Dermis blood vessel endothelial cell (primary cell): ENCODE measurements around the gene TBX15. TPM values are rescaled to one million over a fixed set of nuclear protein-coding genes. Genes with fewer than 3 reads are reported as not detected.
"Not testable (repeated sequence)": the region's sequence is repeated elsewhere in the genome, so short reads cannot be mapped to it uniquely, and the experiment has no call there.

ENCODE experiments used
- DNase-seq: peaks from one replicate; pipeline ENCODE4 v3.0.0; 2010
- total RNA-seq: library from RNA; depleted of rRNA; stranded (reverse); fragments of >200 nt; gene quantifications from 2 replicates; pipeline ENCODE4 v1.2.3, GENCODE V29; 2014

TBX15 gene
- total RNA-seq, 1 donor from 2014 or later = not detected

DNA sequence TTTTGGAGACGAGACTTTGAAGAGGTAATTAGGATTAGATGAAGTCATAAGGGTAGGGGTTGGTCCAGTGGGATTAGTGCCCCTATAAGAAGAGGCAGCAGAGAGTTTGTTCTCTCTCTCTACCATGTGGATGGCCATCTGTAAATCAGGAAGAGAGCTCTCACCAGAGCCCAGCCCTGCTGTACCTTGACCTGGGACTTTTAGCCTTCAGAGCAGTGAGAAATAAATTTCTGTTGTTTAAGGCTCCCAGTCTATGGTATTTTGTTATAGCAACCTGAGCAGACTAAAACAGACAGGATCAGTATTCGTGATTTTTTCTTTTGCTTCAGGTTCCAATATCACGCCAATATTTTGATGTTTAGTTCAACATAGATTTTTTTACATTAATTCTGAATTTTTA, 30.0 kb downstream of the TBX15 start:
- DNase-seq = no peak

DNA sequence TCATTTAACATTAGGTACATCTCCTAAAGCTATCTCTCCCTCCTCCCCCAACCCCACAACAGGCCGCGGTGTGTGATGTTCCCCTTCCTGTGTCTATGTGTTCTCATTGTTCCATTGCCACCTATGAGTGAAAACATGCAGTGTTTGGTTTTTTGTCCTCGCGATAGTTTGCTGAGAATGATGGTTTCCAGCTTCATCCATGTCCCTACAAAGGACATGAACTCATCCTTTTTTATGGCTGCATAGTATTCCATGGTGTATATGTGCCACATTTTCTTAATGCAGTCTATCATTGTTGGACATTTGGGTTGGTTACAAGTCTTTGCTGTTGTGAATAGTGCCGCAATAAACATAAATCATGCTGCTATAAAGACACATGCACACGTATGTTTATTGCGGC, 30.6 kb downstream of the TBX15 start:
- DNase-seq = not testable (repeated sequence)

DNA sequence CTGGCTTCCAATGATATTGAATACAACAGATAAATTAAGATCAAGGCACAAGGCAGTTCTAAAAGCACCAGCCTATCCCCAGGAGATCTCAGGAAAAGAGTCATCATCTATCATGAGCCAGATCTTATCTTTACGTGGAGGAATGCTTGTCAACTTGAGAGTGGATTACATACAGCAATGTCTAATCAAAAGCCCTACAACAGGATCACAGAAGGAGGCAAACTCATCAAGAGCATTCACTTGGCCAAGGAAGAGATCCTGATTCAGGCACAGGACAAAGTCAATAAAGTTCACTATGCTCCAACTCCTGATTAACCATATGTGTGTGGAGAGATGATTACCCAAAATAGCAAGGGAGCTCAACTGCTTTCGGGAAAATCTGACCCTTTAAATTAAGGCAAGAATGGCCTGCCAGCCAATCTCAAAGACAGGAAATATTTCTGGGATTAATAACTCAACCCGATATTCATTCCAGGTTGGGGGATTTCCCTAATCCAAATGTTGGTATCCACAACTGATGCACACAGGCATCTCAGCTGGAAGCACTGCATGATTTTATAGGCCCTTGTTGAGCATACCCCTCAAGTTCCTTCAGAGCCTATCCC, 33.7 kb downstream of the TBX15 start:
- DNase-seq = no peak

DNA sequence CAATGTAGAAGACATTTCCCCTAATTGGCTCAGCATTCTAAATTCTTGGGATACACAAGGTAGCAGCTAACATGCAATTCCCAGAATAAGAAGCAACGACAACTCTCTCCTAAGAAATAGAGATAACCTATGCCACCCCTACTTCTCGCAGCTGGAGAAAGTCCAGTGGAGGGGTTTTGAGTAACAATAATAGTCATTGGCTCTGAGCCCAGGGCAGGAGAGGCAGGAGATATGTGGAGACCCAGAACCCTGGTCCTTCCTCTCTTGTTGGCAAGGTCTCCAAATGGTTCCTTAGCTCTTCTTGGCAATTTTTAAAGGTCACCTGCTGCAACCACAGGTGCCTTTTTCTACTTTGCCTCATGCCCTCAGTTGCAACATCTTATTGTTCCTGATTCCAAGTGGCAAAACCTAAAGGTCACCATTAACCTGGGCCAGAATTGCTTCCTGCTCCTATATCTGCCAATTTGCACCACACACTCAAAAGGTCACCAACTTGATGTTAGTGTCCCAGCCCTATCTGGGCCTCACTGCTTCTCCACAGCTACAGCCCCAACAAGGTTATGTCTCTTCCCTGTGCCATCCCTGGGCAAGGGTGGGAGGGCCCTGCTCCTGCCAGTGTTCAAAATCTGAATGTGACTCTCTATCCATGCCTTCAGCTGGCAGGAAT, 36.7 kb downstream of the TBX15 start:
- DNase-seq = no peak

DNA sequence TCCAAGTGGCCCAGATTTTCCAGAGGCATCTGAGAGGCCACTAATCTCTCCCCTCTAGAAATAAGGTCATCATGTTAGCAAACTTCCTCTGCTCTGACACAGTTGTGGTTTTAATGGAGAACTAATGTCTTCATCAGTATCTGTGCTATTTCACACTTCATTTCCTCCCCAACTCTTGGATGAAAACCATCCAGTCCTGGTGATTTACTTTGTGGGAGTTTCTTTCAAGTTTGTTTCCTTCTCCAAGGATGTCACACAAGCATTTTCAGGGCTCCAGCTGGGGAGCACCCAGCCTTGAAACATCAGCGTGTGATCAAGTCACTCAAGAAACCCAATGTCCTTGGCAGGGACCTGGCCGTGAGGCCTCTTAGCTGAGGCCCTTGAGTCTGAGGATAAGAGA, 38.8 kb downstream of the TBX15 start:
- no peak for DNase-seq

DNA sequence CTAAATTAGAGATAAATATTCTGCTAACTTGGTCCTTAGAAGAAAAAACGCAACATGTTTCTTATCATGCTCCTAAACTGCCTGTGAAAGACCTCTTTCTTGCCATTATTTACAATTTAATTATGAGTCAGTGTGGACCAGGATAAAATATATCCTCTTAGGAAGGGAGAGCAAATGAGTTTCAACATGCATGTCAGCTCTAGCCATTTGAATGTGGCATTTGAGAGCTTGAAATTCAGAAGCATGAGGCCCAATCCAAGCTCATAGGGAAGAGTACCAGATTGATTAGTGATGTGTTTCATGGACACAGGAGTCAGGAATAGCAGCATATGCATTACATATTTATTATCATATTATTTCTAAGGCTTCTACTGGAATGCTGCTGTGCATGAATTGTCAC, 39.3 kb downstream of the TBX15 start:
- no peak for DNase-seq

DNA sequence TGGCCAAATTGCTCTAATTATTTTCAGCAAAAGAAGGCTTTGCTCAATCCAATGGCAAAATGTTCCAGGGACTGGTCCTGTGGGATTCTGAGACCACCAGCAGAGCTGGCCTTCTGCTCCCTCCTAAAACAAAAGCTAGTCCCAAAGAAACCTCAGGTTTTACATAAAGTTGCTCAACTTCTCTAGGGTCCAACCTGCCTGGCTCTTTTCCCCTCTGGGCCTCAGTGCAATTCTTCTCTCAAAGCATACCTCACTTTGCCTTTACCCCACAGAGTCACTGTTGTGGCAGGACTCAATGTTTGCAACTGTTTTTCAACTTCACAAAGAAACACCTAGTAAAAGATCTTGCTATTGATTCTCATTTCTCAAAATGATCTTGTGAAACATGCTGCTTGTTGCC, 39.8 kb downstream of the TBX15 start:
- DNase-seq = no peak

DNA sequence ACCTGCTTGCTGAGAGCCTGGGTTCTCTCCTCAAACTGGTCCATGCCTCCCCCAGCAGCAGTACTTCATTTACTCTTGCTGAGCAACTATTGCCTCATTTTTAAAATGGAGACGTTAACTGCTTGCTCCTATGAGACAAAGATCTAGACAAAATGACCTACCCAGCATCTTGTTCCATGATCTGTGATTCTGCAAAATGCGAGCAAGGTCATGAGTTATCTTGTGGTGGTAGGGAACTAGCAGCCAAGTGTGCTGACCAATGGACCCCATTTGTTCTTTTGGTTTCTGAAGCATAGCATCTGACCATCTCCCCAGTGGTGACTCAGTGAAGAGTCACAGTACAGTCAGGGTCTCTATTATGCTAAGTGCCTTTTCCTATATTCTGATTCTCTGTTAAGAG, 40.4 kb downstream of the TBX15 start:
- DNase-seq = no peak

DNA sequence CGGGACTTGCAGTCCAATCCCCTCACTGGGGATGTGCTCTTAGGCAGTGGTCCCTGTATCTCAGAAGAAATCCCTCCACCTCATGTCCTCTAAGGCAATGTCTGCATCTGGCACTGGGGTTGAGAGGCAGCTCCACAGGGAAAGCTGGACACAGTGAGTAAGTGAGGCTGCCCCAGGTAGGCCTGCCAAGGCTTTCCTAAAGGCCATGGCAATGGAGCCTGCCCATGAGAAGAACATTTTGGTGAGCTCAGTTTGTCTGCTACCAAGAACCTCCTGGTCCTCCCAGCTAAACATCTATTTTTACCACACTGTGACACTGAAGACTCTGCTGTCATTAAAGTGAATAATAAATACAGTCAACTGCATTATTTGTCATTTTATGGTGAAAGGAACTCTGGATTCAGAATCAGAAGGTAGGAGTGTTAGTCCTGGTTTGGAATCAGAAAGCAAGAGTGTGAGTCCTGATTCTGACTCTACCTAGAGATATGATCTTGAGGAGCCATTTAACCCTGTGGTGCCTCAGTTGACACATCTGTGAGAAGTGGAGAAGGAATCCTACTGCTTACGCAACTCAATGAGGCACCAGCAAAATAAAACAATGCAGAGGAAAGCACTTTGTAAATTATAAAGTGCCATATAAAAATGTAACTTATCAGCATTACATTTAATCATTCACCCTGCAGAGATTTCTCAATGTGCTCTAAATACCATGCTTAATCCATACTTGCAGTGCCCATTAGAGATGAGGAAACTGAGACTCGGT, 41.0 kb downstream of the TBX15 start:
- DNase-seq = no peak

DNA sequence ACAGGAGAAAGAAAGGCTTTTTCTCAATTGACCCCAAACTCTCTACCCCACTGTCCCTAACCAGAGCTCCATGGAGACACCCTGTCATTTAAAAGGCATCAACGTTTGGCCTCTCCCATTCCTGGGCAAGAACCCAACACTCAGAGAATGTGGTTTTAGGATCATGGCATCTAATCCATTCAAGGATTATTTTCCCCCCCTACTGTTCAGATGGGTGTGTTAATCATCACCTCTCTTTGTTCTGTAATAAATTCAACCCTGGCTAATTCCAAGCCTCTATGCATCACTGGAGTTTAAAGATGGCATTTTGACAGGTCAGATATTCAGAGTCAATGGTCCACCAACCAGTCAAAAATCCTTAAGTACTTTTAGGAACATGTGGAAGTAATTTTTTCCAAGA, 42.7 kb downstream of the TBX15 start:
- DNase-seq = no peak

DNA sequence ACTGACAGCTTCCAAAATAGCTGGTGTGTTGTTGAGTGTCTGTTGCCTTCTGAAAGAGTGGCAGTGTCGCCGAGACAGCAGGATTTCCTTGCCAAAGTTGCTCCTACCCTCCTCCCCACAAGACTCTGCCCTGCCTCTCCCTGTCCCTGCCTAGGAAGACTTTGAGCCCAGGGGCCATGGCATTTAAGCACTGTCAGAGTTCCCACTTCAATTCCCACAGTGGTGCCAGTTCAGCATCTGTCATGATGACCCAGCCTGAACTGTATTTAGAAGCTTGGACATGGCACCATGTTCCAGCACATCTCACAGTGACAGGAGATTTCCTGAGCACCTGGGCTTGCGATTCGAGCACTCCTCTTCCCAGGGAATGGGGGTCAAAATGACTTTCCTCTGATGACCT, 43.6 kb downstream of the TBX15 start:
- DNase-seq = no peak

DNA sequence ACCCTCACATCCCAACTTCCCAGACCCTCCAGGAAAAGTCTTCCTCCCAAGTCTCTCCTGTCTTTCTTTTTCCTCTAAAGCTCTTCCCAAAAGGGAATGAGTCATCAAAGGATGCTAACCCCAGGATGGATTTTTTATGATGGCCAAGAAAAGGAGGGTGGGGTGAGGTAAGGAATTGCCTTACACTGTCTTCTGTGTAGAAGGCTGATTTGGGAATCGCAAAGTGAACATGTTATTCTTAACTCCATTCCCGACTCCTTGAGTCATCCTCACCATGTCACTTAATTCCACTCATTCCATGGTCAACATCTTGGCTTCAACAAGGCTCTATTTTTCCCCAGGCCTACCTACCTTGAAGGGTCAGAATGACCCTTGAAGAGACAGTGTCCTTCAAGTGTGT, 44.0 kb downstream of the TBX15 start:
- no peak for DNase-seq

DNA sequence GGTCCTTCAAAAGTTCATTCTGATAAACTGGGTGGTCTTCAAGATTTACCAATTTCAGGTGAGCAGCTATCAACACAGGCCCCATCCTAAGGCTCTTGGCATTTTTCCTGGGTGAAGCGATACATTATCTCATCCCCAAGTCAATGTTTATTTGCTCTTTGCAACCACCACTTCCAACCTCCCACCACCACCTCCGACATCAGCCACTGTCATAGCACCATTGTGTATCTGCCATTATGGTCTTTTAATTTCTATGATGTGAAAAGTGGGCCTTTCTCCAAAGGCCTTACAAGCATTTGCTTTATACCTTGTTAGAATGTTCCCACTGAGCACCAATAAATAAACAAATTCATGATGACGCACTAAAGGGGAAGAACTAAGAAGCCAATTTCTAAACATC, 47.2 kb downstream of the TBX15 start:
- DNase-seq = no peak

DNA sequence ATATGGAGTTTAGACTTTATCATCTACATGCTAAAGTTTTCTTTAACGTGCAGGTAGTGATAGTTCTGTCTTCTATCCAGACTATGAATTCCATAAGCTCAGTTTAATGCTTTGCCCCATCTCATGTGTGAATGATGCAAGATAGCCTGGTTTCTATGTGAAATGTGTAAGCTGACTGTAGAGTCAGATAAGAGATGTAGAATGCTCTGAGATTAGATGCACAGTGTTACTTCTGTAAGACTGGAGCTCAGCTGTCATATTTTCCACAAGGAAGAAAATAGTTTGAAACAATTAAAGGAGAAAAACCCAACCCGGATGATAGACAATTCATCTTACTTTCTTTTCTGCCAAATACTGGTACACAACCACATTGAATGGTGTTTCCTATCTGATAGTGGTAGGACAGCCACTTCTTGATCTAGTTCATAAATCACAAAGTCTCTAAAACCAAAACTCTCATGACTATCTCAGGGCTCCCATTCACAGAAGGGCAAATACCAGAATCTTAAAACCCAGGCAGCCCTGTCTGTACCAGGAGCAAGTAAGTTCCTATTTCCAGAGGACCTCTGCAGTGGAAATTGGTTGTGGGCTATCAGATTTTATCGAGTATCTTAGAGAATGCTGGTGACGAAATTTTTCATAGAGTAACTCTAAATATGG, 50.6 kb downstream of the TBX15 start:
- DNase-seq = no peak

DNA sequence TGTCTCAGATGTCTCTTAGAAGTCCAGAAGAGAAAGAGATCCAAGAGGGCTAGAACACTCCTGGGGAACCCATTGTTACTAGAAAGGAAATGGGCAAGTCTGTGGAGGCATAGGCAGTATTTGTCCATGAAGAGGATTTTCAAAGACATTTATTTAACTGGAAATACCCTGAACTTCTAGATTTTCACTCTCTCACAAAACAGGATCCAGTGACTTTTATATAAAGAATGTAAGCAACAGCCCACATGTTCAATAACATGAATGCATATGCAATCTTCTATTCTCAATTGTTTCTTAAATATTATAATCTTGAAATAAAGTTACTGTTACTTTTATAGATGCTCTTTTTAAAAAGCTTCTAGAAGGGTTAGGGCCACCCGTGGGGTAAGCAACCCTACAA, 53.4 kb downstream of the TBX15 start:
- DNase-seq = no peak

DNA sequence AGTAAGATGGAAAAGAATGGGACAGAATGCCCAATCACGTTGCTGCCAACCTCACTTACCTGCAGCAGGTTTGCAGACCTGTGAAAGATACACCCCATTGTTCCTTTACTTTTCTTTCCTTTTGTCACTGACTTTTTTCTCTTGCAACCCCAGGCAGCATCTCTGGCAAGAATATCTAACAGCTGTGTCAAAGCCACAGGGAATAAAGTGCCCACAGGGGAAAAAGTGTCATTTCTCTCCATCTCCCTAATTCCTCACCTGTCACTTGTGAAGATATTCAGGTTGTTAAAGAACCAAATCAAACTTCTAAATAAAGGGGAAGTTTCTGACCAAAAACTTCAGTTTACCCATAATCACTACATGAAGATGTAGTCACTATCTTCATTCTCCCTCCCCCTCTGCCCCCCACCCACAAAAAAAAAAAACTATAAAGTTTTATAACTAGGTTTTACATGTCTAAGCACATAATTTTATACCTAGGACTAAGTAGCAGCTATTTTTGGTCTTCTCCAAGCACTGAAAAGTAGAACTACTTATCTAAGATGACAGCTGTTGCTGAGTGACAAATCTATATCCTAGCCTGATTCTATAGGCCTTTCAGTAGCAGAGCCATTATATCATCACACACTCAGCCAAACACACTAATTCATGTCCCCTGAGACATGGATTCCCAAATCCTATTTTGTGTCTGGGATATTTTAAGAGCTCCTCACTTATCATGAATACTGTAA, 54.9 kb downstream of the TBX15 start:
- DNase-seq = no peak

DNA sequence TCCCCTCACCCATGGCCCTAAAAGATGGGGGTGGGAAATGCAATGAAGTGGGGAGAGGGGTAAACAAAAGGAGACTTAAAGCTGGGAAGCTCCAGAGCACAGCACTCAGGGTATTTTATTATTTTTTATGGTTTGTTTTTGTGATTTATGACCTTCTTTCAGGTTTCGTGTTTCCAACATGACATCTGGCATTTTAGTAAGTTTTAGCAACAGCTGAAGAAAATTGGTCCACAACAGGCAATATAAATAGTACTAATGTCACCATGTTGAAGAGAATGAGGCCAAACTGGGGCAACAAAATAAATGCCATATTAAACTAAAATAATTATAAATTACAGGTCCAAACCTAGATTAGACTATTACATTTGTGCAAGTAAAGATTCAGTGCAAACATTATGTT, 56.3 kb downstream of the TBX15 start:
- DNase-seq = no peak

DNA sequence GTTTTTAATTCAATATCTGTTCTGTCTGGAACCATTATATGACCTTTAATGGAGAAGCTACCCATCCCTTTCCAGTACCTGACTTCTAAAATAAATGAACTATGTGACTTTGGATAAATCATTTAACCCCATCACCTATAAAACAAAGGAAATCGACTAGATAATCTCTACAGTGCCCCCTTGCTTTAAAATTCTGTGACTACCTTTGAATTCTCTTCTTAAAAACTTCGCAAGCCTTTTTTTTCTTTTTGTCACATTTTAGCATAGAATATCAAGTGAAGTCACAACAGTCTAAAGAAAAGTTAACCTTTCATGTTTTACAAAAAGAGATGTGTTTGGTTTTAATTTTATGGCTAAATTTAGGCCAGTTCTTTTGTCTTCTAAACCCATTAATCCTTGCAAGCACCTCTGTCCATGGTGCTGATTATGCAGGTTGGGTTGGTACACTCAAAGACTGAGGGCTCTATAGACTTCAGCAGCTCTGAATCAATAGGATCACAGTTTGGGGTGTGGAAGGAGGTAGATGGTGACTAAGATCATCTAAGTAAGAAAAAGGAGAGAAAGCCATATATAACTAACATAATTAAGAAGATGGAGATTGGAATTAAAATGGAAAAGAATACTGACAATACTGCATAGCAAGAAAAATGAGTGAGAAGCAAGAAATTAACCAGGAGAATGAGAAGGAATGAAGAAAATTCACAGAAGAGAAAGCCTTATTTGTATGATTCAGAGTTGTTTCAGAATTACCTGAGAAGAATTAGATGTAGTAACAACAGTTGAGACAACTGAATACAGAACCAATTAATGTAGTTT, 59.2 kb downstream of the TBX15 start:
- peak; percentile 43 for DNase-seq

DNA sequence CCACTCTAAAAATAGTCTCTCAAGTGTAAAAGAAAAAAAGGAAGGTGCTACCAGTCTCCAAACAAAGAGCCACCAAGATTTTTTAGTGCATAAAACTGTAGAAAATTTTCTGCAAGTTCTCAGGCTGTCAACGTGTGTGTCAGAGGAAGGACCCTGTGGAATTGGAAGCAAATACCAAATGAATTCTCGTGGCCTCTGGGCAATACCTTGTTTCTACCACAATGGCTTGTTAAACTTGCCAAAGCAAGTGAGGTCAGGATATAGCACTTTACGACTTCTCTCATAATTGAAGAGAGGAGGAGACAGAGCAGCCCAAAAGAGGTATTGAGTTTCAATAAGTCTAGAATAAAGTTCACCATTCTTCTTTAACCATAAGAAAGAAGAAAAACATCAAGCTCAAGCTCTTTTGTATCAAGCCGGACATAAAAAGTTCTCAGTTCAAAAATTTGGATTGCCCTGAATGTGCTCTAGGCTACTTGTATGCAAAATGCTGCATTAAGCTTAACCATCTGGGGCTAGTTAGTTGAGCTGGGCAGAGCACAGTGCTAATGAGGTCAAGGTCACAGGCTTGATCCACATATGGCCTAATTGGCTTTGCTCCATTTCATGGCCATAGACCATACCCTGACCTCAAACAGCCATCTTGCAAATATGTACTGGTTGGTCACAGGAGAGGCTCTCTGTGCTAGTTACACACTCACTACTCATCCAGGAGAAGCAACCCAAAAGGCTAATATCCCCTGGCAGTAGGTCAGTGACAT, 60.5 kb downstream of the TBX15 start:
- no peak for DNase-seq

DNA sequence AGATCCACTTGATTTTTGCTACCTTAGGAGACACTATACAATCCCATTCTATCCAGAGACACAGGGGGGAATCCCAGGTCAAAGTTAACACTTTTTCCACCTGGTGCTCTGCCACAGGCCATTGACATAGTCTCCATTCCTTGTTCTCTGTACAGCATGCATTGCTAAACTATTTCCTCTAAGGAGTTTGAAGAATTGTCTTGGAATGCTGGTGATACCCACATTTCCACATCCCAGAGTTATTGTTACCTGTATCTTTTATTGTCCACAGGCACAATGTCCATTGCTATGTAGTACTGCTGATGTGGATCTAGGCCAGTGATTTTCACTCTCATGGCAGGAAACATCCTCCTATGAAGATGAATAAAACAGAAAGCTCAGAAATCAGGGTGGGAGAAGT, 61.9 kb downstream of the TBX15 start:
- no peak for DNase-seq

DNA sequence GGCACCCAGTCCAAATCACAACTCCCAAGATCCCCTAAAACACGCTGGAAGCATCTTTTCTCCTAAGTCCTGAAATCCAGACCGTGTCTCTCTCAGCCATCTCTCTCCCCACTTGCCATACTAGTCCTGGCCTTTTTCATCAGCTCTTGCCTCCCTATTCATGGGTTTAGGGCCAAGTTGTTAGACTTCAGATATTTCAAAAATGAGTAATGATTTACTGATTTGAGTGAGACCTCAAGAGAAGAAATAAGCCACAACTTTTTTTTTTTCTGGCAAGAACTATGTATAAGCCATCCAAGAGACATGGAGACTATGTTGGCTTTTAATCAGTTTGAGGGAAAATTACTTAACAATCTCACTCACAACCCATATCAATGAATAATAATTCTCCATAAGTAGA, 62.5 kb downstream of the TBX15 start:
- DNase-seq = no peak
